NCI-H2171 (cell line): ENCODE data around the gene AP1M1.

Experiments used
- DNase-seq: peaks from one replicate; lab custom pipeline; 2025; lab: John Stamatoyannopoulos, UW

Gene AP1M1

DNA sequence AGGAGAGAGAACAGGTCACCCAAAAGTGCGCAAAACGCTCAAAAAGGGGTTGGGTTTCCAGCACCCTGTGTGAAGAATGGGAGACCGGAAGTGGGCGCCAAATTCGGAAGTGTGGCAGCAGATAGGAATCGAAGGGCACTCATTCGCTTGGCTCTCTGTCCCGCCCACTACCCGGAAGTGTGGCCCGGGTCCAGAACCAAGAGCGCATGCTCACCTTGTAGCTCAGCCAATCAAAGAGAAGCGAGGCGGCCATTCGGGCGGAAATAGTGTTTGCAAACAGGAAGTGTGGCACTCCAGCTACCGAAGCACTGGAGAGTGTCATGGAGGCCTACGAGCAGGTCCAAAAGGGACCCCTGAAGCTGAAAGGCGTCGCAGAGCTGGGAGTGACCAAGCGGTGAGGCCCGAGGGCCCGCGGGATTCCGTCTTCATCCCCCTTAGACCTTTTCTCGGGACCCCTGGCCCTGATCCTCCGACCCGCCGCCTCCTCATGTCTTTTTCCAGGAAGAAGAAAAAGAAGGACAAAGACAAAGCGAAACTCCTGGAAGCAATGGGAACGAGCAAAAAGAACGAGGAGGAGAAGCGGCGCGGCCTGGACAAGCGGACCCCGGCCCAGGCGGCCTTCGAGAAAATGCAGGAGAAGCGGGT lies 12.5 kb upstream of the AP1M1 start, which contains the start of gene FAM32A:
TSS of gene FAM32A (plus strand) at position 288 of the 645 bp plus-strand sequence. CDS start at position 321, 33 bp downstream.
- peak; percentile 96 for DNase-seq

- DNase-seq = peak; percentile 3
Observed at GRCh38 chr19:16185768-16186123, 12.0 kb upstream of the AP1M1 start.

GRCh38 chr19:16188521-16188920 lies 9.2 kb upstream of the AP1M1 start:
- no peak for DNase-seq

DNA sequence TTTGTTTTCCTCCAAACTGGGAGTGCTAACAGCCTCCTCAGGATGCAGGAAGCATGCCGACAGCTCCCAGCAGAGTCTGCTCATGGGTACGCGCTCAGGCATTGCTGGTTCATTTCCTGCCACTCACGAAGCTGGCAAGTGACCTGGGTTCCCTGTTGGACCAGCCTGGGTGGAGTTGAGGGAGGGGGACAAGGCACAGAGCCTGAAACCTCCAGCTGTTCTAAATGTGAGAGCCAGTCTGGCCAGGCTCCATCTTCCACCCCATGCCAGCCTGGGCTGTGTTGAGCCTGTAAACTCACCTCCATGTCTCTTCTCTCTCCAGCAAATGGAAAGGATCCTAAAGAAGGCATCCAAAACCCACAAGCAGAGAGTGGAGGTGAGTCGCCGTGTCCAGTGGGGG lies 7.5 kb upstream of the AP1M1 start:
- DNase-seq = no peak

- no peak for DNase-seq
Observed at GRCh38 chr19:16190736-16191135, 7.0 kb upstream of the AP1M1 start.

DNA sequence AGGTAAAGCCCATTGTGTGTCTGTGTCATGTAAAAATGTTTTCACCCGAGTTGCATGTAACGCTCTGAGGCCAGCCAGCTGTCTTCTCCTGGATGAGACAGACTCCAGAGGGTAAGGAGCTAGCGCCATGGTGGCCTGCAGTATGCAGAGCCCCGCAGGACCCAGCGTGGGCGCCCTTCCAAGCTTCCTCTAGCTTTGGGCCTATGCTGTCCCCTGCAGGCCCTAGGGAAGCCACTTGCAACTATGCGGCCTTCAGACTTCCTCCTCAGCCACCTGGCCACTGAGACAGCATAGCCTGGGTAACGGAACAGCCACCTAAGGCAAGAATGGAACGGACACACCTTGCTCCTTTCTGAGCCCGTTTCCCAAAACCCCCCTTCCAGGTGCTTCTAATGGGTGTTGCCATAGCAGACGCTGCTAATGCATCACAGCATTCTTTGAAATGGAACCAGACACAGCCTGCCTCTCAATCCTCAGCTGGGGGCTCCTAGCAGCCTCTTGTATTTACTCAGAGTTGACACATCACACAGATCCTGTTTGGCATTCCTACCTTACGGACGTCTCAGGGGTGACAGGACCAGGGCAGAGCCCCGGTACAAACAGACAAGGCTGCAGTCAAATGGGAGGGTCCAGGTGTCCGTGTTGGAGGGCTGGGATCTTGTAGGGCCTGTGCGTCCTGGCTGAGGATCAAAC lies 6.3 kb upstream of the AP1M1 start:
- no peak for DNase-seq

- DNase-seq = no peak
Observed at GRCh38 chr19:16193466-16193865, 4.2 kb upstream of the AP1M1 start.

GRCh38 chr19:16197188-16197621 lies 506 bp upstream of the AP1M1 start:
- no peak for DNase-seq

- DNase-seq = no peak
Observed at GRCh38 chr19:16198370-16198651, 600 bp downstream of the AP1M1 start.

- no peak for DNase-seq
Observed at GRCh38 chr19:16199275-16199932, 1.7 kb downstream of the AP1M1 start.

DNA sequence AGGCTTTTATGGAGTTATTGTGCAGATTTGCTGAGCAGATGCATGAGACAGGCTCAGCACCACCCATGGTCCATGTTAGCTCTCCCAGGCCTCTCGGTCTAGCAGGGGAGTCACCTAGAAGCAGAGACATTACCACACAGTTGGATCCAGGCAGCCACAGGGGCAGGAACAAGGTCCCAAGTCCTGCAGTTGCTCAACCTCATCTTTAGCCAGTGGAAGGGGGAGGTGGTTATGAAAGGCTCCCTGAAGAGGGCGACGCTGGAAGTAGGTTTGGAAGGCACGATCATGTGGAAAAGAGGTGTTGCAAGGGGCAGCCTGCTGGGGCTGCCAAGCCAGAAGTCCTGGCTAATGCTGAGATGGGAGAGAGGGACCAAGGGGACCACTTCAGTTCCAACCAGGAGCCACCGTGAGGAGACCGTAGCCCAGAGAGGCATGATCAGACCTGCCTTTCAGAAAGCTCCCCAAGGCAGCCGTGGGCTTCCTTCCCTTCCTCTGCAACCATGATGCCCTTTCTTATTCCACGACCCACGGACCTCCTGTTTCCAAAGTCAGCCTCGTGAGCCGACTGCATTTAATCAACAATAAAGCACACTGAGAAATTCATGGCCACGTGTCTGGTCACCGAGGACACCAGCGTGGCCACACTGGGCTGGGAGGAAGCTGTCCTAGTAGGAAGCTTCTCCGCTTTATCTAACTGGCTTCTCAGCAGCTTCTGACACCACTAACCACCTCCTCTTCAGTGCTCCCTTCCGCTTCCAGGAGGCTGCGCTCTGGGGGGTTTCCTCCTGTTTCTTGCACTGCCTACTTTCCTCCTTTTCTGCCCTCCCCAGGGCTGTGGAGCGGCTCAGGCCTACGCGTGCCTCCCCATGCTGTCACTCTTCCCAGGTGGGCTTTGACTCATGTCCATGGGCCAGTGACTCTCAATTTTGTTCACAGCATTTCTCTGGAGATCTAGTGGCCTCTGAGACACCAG lies 2.6 kb downstream of the AP1M1 start:
- DNase-seq = no peak

DNA sequence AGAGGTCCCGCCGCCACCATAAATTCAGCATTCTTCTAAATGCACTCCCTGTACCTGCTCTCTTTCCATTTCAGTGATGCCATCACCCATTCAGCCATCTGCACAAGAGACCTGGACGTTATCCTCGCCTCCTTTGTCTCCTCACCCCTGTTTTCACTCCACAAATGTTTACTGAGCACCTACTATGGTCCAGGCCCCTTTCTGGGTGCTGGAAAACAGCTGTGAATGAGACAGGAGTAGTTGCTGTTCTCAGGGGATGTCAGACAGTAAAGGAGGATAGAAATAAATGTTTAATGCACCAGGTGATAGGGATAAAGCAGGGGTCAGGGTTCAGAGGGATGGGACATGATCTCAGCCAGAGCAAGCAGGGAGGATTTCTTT lies 3.3 kb downstream of the AP1M1 start:
- no peak for DNase-seq

- no peak for DNase-seq
Observed at GRCh38 chr19:16202320-16203255, 4.9 kb downstream of the AP1M1 start.

GRCh38 chr19:16203256-16204004 lies 5.7 kb downstream of the AP1M1 start:
- no peak for DNase-seq

DNA sequence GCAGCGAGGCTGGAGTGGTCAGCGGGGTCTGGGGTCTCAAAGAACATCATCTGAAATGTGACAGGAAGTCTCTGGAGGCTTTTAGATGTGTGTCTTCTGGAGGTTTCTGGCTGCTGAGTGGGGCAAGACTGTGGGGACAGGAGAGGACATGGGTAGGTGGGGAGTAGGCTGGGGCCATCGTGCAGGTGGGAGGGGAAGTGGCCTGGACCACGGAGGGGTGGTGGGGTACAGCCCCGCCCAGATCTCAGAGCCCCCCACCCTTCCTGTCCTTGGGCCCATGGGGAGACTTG lies 6.2 kb downstream of the AP1M1 start:
- DNase-seq = no peak

DNA sequence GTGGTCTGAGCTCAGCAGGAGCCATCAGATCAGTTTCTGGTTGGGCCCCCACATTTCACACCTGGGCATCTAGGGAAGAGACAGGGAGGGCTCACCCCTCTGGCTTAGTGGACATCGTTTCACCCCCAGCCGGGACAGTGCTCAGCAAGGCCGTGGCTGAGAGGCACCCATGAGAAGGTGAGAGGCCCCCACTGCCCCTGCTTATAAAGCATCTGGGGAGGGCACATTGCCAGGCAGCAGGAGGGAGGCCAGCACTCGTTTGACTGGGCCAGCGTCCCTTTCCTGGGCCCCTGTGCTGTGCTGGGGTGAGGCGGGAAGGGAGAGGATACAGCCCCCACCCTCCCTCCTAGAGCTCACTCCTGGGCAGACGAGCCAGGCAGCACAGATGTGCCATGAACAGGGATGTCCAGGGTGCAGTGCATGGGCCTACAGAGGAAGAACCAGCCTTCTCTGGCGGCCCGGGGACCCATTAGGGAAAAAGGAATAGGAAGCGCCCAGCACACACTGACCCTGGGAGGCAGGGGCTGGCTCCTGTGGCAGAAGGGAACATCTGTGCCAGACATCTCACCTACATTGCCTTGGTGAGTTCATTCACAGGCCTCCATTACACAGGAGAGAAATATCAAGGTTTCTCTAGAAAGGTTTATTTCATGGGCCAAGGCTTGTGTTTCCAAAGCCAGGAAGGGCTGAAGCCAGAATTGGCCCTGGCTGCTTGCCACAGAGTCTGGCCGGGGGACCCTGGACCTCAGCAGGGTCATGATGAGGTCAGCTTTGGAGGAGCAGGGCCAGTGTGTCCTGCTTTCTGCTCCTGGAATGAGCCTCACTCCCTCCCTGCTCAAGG lies 7.7 kb downstream of the AP1M1 start:
- DNase-seq = no peak

- DNase-seq = peak; percentile 6
Observed at GRCh38 chr19:16206046-16206605, 8.4 kb downstream of the AP1M1 start.

DNA sequence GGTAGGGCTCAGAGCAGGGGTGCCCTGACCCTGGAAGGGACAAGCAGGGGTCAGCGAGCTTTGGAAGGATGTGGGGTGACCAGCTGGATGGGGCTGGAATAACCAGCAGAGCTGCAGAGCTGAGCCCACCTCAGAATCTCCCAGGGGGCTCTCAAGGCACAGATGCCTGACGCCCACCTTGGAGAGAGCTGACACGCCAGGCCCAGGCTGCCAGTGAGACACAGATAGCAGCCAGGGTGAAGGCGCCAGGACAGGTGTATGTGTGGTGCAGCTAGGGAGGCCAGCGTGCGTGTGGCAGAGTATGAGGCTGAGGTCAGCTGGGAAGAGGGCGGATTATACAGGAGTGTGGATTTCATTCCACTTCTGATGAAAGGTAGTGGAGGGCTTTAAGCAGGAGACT lies 8.9 kb downstream of the AP1M1 start:
- no peak for DNase-seq

DNA sequence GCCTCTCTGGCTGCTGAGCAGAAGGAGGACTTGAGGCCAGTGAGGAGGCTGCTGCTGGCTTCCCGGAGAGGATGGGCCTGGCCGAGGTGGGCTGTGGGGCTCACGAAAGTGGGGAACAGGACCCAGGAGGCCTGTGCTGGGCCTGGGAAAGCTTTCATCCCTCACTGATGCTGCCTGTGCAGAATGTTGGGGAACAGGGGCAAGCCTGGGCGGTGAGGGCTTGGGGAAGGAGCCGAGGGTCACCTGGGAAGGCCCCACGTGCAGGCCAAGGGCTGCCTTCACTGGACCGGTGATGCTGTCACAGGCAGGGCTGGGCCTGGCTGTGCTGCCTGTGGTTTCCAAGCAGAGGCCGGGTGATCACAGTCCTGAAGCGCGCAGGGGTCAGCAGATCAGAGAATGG lies 9.4 kb downstream of the AP1M1 start:
- DNase-seq = no peak
